Measurements from ENCODE around the gene CTCFL.

Gene CTCFL

DNA sequence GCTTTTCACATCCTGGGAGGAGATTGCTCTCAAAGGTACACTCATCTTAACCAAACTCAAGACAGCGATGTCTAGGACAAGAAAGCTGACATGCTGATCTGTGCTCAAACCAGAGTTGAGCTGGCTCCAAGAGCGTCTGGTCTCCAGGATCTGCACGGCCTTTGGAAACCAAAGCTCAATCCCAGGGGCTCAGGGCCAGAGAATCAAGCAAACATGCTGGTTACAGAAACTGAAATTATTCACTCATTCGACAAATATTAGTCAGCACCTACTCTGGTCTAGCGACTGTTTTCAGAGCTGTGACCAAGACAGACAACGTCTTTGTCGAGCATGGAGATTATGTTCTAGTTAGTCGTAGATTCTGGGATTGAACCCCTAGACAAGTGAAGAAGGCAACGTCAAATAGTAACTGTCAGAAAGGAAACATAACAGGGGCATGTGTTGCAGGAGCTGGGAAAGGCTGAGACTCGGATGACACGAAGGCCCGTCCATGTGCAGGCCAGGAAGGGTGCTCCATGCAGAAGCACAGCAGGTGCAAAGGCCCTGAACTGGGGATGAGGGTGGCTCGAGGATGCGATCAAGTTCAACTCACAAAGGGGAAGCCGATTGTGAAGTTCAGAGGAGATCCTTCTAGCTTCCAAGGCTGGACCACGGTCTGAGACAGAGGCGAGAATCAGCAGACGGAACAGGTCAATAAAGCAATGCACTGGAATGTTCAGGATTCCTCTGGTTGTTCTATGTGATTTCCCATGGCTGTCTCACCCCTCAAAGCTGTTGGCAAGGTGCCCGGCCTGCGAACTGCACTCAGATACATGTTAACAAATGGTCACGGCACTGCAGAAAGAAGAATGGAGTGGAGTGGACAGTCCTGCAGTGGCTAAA is 23.5 kb upstream of the CTCFL start:
- H3K27me3 Mint-ChIP-seq = peaks cover 34% of the 10 kb centered on the region
- H3K9me3 Mint-ChIP-seq = no peaks in the 10 kb centered on the region
- no peak for ATAC-seq
- no peak overlapping the region for H3K27ac Mint-ChIP-seq
- no peak overlapping the region for H3K4me3 Mint-ChIP-seq
- no peaks in the 10 kb centered on the region for H3K4me1 Mint-ChIP-seq
- H3K36me3 Mint-ChIP-seq = no peaks in the 10 kb centered on the region

DNA sequence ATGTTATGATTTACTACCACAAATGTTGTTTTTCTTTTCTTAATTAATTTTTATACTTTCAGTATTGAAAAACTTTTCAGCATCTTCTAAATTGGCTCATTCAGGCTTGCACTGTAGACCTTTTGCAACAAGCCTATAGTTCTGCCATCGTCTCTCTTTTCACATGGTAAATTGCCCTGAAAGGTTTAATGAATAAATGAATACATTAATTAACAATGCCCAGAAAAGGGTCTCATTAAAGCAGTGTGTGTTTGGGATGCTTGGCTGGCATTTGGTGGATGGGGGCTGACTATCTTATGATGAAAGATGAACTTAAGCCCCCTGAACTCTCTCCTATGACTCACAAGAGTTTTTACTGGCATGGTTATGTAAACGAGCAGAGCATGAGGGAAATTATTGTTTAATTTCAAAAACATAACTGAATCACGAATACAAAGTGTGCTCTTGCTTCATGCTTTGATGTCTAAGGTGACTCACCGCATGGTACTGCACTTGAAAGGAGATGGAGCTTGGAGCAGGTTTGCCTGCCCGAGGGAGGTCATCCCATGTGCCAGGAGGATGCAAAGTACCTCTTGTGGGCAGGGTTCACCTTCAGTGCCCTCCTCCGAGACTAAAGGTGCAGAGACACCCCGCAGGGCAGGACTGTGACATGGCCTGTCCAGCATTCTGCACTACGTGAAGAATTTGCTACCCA is 22.2 kb upstream of the CTCFL start:
- Mint-ChIP-seq H3K36me3 (no peaks in the 10 kb centered on the region), H3K27ac (no peak overlapping the region), H3K27me3 (peaks cover 39% of the 10 kb centered on the region), H3K4me1 (no peaks in the 10 kb centered on the region), H3K4me3 (no peak overlapping the region), H3K9me3 (no peaks in the 10 kb centered on the region)
- no peak for ATAC-seq

DNA sequence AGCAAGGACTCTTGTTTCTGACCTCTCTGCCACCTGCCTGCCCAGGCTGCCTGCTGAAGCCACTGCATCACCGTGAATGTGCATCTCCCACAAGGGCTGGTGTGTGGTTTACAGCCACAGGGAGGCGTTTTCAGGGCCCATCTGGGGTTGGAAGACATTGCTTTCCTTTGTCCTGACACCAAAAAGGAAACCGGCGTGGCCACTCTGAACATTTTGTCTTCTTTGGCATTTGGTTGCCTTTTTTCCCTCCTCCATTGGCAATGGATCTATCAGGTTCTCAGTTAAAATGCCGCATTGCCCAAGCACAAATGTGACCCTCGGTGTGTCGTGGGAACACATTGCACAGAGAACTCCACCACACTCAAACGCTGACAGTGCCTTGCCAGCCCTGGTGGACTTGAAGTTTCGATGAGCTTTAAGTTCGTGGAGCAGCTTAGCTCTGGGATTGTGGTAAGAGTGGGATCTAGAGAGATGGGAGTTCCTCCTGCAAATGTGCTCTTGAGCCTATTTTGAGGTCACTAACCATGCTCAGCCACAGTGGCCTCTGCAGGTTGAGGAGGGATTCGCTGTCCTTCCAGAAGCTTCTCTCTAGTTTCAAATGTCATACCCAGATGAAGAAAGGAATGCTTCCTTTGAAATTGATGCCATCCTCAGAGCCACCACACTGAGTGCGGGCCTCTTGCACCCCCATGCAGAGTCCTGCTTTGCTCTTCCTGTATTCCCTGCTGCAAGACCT is 21.2 kb upstream of the CTCFL start:
- Mint-ChIP-seq H3K27me3 (peaks cover 41% of the 10 kb centered on the region), H3K9me3 (no peaks in the 10 kb centered on the region), H3K4me1 (no peaks in the 10 kb centered on the region), H3K4me3 (no peak overlapping the region), H3K36me3 (no peaks in the 10 kb centered on the region), H3K27ac (no peak overlapping the region)
- ATAC-seq = no peak

DNA sequence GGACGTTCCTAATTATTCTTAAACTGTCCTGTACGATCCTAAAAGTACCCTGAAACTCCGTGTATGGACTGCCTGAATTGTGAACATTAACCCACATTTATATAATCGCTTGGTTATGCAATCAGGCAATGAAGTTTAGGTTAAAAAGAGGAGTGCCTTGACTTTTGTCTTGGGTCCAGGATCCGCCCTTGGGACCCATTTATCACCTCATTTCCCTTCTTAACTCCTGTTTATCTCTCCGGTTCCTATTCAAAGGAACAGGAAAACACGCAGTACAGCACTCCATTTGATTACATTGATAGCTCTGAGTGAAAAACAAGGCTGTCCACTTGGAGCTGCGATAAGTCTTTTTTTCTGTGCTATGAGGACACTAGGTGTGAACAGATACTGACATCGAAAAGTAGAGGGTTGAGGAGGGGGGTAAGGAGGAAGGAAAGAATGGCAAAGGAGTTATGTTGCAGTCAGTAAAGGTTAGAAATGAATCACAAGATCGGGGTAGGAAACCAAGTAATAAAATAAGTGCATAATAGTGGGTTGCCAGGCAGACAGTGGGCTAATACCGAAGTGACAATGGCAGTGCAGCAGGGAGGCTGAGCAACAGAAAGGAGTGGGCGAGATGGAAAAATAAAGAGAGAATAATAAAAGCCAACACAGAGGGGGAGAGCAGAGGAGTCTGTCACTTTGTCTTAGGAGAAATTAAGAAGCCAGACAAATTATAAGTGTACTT is 20.1 kb upstream of the CTCFL start:
- no peak overlapping the region for H3K27ac Mint-ChIP-seq
- no peaks in the 10 kb centered on the region for H3K9me3 Mint-ChIP-seq
- no peaks in the 10 kb centered on the region for H3K36me3 Mint-ChIP-seq
- no peaks in the 10 kb centered on the region for H3K4me1 Mint-ChIP-seq
- H3K4me3 Mint-ChIP-seq = no peak overlapping the region
- no peak for ATAC-seq
- H3K27me3 Mint-ChIP-seq = peaks cover 45% of the 10 kb centered on the region

DNA sequence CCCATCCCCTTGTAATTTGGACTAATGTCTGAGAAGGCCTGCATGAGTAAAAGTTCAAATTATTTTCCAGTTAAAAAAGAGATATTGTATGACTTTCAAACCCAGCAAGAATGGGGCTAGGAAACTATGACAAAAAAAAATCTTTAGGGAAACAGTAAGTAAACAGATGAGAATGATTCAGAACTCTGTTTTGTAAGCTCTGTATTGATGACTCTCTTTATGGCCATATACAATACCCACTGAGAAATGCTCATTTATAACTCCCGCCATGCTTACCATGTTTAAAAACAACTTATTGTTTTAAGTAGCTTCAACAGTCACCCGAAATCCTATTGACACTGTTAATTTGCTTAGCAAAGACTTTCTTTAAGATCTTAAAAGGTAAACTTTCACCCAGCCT is 18.8 kb upstream of the CTCFL start:
- H3K36me3 Mint-ChIP-seq = no peaks in the 10 kb centered on the region
- H3K9me3 Mint-ChIP-seq = peaks cover 4% of the 10 kb centered on the region
- peaks cover 51% of the 10 kb centered on the region for H3K27me3 Mint-ChIP-seq
- no peak overlapping the region for H3K4me3 Mint-ChIP-seq
- no peak overlapping the region for H3K27ac Mint-ChIP-seq
- no peak for ATAC-seq
- H3K4me1 Mint-ChIP-seq = no peaks in the 10 kb centered on the region

DNA sequence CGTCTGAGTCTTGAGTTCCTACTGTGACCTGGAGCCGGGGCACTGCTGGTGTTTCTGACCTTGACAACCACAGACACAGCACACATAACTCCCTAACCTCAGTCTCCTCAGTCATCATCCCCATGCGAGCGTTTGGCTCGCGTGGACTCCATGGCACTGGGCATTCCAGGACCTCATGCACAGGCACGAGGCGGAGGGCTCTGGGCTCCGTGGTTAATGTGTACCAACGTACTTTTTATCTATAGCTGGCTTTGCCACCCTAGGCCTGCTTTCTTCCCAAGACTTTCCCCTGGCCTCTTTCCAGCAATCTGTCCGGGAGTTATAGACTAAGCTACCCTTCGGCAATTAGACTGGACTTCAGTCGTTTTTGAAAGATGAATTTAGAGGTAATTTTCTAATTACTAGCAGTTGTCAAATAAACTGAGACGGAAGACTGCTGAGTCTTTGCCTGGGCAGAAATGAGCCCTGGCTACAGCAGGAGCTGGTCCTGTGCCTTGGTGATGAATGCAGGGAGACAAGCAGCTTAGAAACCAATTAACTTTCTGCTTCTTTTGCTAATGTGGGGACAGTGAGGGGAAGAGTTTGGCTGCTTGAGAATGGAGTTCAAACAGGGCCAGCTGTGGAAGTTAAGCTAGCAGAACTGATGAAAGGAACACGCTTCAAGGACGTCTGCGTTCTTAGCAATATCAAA is 16.1 kb upstream of the CTCFL start:
- H3K4me3 Mint-ChIP-seq = no peak overlapping the region
- no peaks in the 10 kb centered on the region for H3K4me1 Mint-ChIP-seq
- H3K36me3 Mint-ChIP-seq = no peaks in the 10 kb centered on the region
- H3K27ac Mint-ChIP-seq = no peak overlapping the region
- no peak for ATAC-seq
- H3K27me3 Mint-ChIP-seq = peaks cover 64% of the 10 kb centered on the region
- peaks cover 4% of the 10 kb centered on the region for H3K9me3 Mint-ChIP-seq

DNA sequence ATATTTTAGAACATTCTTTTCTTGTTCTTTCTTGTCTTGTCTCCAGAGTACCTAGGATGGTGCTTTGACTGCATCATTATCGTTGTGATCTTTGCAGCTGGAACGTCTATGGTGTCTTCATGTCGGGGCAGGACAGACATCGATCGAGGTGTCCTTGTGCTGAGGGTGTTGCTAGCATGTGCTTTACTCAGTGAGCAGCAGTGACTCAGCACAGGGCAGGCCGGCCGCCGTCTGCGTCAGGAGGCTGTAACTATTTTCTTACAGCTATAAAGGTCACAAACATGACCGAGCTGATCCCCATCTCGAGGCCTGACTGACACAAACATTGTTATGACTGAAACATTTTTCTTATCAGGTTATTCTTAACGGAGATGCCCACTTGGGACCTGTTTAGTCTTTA is 14.9 kb upstream of the CTCFL start:
- Mint-ChIP-seq H3K27me3 (peaks cover 66% of the 10 kb centered on the region), H3K9me3 (peaks cover 4% of the 10 kb centered on the region), H3K36me3 (no peaks in the 10 kb centered on the region), H3K4me1 (no peaks in the 10 kb centered on the region), H3K27ac (no peak overlapping the region), H3K4me3 (no peak overlapping the region)
- no peak for ATAC-seq

DNA sequence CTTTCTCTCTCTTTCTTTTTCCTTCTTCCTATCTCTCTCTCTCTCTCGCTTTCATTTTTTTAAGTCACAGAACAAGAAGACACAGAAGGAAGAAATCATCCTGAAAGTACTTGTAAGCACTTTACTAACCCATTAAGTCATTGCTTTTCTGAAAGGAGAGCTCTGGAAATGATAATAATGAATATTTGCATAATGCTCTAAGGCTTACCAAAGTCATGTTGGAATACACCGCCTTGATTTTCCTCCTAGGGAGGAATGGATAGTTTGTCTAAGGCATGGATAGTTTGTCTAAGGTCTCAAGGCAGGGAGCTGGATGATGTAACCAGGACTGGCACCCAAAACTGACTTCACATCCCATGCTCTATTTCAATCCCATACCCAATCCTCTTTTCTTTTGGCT is 12.9 kb upstream of the CTCFL start:
- Mint-ChIP-seq H3K27ac (no peak overlapping the region), H3K4me3 (no peak overlapping the region), H3K27me3 (peaks cover 72% of the 10 kb centered on the region), H3K36me3 (no peaks in the 10 kb centered on the region), H3K9me3 (peaks cover 4% of the 10 kb centered on the region), H3K4me1 (no peaks in the 10 kb centered on the region)
- no peak for ATAC-seq

DNA sequence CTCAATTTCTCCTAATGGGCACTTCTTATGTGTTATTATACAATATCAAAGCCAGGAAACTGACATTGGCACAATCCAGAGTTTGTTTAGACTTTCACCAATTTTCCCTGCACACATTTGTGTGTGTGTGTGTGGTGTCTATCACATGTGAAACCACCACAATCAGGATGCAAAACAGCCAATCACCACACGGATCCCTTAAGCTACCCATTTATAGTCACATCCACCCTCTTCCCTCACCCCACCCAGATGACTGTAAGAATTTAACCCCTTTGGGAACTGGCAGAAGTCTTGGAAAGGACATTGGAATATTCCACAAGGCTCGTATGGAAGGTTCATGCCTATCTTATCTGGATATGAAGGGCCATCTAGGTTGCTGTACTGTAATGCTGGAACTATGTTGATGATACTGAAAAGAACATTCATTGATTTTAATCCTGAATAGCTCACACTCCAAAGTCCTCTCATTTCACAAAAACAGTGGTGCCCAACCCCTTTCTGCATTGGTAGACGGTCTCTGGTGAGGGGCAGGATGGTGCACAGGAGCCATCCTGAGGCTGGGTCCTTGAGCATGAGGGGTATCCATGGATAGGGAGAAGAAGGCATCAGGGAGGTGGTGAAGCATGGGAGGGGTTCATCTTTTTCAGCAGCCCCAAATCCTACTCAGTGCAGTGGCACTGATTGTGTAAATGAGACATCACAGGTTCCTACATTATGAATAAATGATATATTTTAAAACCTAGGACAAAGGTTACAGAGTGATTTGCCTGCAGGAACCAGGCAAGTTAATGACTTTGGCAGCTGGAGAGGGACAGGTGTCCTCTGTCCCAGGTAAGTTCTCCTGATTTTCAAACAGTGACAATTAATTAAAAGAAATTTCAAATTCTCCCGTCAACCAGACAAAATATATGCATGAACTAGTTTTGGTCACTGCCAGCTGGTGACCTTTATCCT is 12.1 kb upstream of the CTCFL start:
- Mint-ChIP-seq H3K36me3 (no peaks in the 10 kb centered on the region), H3K27me3 (peaks cover 76% of the 10 kb centered on the region), H3K27ac (no peak overlapping the region), H3K4me1 (no peaks in the 10 kb centered on the region), H3K4me3 (no peak overlapping the region), H3K9me3 (peaks cover 4% of the 10 kb centered on the region)
- no peak for ATAC-seq

DNA sequence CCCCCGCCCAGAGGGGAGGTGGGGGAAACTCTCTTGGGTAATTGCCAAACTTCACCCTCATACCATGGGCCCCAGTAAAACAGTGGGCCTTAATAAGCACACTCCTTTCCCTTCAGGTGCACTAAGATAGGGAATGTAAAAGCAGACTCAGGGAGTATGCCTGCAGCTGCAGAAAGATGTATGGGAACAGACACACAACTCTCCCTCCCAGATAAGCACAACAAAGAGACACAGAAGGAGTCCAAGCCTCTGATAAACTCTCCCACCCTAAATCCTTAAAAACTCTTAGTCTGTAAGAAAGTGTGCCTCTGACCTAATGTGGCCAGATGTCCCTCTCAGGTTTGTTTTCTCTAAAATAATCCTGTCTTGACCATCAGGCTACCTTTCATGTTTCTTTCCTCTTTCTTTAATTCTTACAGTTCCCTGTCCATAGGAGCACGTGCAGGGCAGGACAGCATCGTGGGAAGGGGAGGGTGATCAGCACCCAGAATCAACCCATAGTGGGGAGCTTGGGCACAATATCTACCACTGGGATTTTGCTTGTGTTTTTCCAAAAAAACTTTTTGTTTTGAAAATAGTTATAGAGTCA is 11.3 kb upstream of the CTCFL start:
- Mint-ChIP-seq H3K4me3 (no peak overlapping the region), H3K27me3 (peaks cover 75% of the 10 kb centered on the region), H3K36me3 (no peaks in the 10 kb centered on the region), H3K4me1 (no peaks in the 10 kb centered on the region), H3K9me3 (peaks cover 4% of the 10 kb centered on the region), H3K27ac (no peak overlapping the region)
- ATAC-seq = peak; percentile 13

DNA sequence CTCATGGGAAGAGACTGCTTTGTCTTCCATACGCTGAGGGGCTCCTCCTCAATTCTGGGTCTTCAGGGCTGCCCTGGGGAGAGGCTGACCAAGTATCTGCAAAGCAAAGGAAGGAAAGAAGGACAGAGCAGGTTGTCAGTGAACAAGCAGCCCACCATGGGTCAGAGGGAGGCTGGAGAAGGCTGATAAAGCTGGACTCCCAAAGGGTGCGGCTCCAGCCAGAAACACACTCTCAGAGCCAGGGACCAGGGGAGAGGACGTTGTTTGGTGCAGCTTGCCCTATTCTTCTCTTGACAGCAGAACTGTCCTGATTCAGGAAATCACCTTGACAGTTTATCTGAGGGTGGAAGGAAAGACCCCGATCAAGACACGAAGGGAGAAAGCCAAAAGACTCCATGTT is 10.4 kb upstream of the CTCFL start:
- Mint-ChIP-seq H3K9me3 (peaks cover 4% of the 10 kb centered on the region), H3K27ac (no peak overlapping the region), H3K4me3 (no peak overlapping the region), H3K4me1 (no peaks in the 10 kb centered on the region), H3K27me3 (peaks cover 66% of the 10 kb centered on the region), H3K36me3 (no peaks in the 10 kb centered on the region)
- no peak for ATAC-seq

DNA sequence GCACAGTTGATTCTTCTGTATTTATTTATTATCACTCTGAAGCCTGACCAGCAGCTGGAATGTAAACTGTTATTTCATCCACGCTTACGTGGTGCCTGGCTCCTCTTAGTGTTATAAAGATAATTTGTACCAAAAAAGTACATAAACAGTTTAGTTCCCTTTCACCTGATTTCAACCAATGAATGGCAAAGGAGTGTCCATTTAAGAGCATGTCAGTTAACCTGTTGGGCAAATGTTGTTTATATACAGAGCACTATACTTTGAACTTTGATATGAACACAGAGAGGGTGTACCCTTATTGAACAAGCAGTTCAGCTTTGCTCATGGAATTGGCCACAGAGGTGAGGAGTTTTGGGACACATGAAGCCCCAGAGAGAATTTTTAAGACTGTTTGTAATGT is 7.2 kb upstream of the CTCFL start:
- H3K4me3 Mint-ChIP-seq = no peak overlapping the region
- peaks cover 3% of the 10 kb centered on the region for H3K4me1 Mint-ChIP-seq
- no peak overlapping the region for H3K27ac Mint-ChIP-seq
- H3K27me3 Mint-ChIP-seq = peaks cover 34% of the 10 kb centered on the region
- no peak for ATAC-seq
- H3K9me3 Mint-ChIP-seq = no peaks in the 10 kb centered on the region
- H3K36me3 Mint-ChIP-seq = no peaks in the 10 kb centered on the region

DNA sequence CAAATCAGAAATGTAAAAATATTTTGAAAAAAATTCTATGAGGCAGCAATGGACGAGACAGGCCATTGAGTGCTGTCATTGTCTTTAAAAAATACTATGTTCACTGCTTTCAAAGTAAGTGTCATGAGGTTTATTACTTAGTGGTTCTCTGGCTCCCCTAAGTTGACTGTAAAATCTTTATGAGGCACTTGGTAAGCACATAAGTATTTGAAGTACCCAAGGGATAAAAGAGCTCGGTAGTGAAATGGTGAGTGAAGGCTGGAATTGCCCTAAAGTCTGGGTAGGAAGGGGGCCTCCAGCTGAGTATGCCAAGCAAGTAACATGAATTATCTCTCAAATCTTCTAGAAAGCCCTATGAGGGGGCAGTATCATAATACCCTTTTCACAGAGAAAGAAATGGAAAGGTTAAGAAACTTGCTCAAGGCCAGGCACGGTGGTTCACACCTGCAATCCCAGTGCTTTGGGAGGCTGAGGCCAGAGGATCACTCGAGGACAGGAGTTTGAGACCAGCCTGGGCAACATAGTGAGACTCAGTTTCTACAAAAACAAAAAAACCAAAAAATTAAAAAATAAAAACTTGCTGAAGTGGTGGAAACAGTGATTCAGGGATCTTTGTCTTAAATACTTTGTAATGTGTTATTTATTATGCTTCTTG is 5.5 kb upstream of the CTCFL start:
- no peaks in the 10 kb centered on the region for H3K9me3 Mint-ChIP-seq
- no peaks in the 10 kb centered on the region for H3K36me3 Mint-ChIP-seq
- H3K4me1 Mint-ChIP-seq = peaks cover 6% of the 10 kb centered on the region
- H3K27ac Mint-ChIP-seq = no peak overlapping the region
- peaks cover 25% of the 10 kb centered on the region for H3K27me3 Mint-ChIP-seq
- no peak for ATAC-seq
- no peak overlapping the region for H3K4me3 Mint-ChIP-seq
